Mesothelial cell of epicardium (in vitro differentiated cells): ENCODE measurements around the gene CD99. TPM values are rescaled to one million over a fixed set of nuclear protein-coding genes. Genes with fewer than 3 reads are reported as not detected.

Source experiments
- DNase-seq, 2 experiments: peaks; one replicate each; pipeline ENCODE4 v3.0.0; 2021; ENCODE audit warnings: low spot score in 2 of 2; ENCODE audit not compliant: unreplicated experiment in 2 of 2
- H3K27ac Mint-ChIP-seq: 2 replicates; pipeline ENCODE4 v1.8.0; 2021; ENCODE audit warnings: mixed read lengths
- H3K27me3 Mint-ChIP-seq: 2 replicates; pipeline ENCODE4 v1.8.0; 2021; ENCODE audit warnings: low read depth, mixed read lengths
- H3K36me3 Mint-ChIP-seq: 2 replicates; pipeline ENCODE4 v1.8.0; 2021; ENCODE audit warnings: mixed read lengths
- H3K4me1 Mint-ChIP-seq: 2 replicates; pipeline ENCODE4 v1.8.0; 2021; ENCODE audit warnings: mixed read lengths
- H3K4me3 Mint-ChIP-seq: 2 replicates; pipeline ENCODE4 v1.8.0; 2021; ENCODE audit warnings: mild to moderate bottlenecking, moderate library complexity, mixed read lengths
- H3K9me3 Mint-ChIP-seq: 2 replicates; pipeline ENCODE4 v1.8.0; 2021; ENCODE audit warnings: mixed read lengths
- total RNA-seq: library from RNA; stranded (reverse); gene quantifications from 3 replicates; pipeline ENCODE4 v1.2.1, GENCODE V29; 2021
- TF ChIP-seq, protein P1 (sequence below): fragments of 200-600 bp; sonication (generic); IDR thresholded peaks from one replicate; pipeline ENCODE4 v1.5.0; 2021; ENCODE audit warnings: antibody characterized with exemption; ENCODE audit not compliant: unreplicated experiment

CD99 gene
- total RNA-seq, 1 donor from 2014 or later: 244 TPM

GRCh38 chrX:2714551-2714950, 23.5 kb downstream of the CD99 start:
- H3K27ac Mint-ChIP-seq: no peak overlapping the region
- H3K4me1 Mint-ChIP-seq: peaks cover 13% of the 10 kb centered on the region
- TF ChIP-seq, protein P1, sequence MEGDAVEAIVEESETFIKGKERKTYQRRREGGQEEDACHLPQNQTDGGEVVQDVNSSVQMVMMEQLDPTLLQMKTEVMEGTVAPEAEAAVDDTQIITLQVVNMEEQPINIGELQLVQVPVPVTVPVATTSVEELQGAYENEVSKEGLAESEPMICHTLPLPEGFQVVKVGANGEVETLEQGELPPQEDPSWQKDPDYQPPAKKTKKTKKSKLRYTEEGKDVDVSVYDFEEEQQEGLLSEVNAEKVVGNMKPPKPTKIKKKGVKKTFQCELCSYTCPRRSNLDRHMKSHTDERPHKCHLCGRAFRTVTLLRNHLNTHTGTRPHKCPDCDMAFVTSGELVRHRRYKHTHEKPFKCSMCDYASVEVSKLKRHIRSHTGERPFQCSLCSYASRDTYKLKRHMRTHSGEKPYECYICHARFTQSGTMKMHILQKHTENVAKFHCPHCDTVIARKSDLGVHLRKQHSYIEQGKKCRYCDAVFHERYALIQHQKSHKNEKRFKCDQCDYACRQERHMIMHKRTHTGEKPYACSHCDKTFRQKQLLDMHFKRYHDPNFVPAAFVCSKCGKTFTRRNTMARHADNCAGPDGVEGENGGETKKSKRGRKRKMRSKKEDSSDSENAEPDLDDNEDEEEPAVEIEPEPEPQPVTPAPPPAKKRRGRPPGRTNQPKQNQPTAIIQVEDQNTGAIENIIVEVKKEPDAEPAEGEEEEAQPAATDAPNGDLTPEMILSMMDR: no peak
- H3K27me3 Mint-ChIP-seq: no peaks in the 10 kb centered on the region
- H3K4me3 Mint-ChIP-seq: no peak overlapping the region
- no peak for DNase-seq
- H3K9me3 Mint-ChIP-seq: no peaks in the 10 kb centered on the region
- H3K36me3 Mint-ChIP-seq: peaks cover 30% of the 10 kb centered on the region

DNA sequence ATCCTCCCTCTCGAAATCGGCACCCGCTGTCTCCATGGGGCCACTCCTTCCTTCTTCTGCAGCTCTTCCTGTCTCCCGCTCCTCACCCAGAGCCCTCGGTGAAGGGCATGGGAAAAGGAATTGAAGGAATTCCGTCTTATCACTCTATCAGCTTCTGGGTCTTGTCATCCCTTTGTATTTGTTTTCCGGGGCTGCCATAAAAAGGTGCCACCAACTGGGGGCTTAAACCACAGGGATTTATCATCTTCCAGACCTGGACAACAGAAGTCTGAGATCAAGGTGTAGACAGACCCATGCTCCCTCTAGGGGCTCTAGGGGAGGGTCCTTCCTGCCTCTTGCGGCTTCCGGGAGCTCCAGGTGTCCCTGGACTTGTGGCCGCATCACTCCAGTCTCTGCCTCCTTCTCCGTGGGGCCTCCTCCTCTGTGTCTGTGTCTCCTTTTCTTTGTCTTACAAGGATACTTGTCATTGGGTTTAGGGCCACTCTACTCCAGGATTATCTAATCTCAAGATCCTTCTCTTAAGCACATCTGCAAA, 24.0 kb downstream of the CD99 start:
- no peaks in the 10 kb centered on the region for H3K9me3 Mint-ChIP-seq
- no peaks in the 10 kb centered on the region for H3K27me3 Mint-ChIP-seq
- TF ChIP-seq, protein P1: no peak
- DNase-seq: no peak
- H3K27ac Mint-ChIP-seq: peak overlapping the region; percentile 10
- no peak overlapping the region for H3K4me3 Mint-ChIP-seq
- peaks cover 7% of the 10 kb centered on the region for H3K4me1 Mint-ChIP-seq
- H3K36me3 Mint-ChIP-seq: peaks cover 36% of the 10 kb centered on the region

DNA sequence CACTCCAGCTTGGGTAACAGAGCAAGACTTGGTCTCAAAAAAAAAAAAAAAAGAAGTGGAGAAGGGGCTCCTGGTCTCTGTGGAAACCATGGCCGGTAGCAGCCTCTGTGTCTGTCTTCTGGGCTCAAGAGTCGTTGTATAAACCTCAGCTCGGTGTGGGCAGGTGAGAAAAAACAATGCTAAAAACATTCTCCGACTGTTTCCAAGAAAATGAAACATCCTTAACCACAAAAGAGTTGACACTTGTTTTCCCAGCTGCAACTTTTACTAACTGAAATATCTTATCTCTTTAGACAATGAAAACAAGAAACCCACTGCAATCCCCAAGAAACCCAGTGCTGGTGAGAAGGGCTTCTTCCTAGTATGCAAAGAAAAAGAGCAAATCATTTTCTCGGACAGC, 26.2 kb downstream of the CD99 start:
- no peak for DNase-seq
- no peaks in the 10 kb centered on the region for H3K27me3 Mint-ChIP-seq
- H3K27ac Mint-ChIP-seq: no peak overlapping the region
- peaks cover 45% of the 10 kb centered on the region for H3K36me3 Mint-ChIP-seq
- H3K9me3 Mint-ChIP-seq: no peaks in the 10 kb centered on the region
- H3K4me1 Mint-ChIP-seq: peaks cover 2% of the 10 kb centered on the region
- H3K4me3 Mint-ChIP-seq: no peak overlapping the region
- TF ChIP-seq, protein P1: no peak

GRCh38 chrX:2718821-2719220, 27.7 kb downstream of the CD99 start:
- TF ChIP-seq, protein P1: no peak
- Mint-ChIP-seq H3K4me3 (no peak overlapping the region), H3K9me3 (no peaks in the 10 kb centered on the region), H3K27ac (no peak overlapping the region), H3K4me1 (peaks cover 2% of the 10 kb centered on the region), H3K27me3 (no peaks in the 10 kb centered on the region), H3K36me3 (peaks cover 59% of the 10 kb centered on the region)
- no peak for DNase-seq

GRCh38 chrX:2719774-2720447, 28.8 kb downstream of the CD99 start:
- TF ChIP-seq, protein P1: no peak
- Mint-ChIP-seq H3K36me3 (peaks cover 58% of the 10 kb centered on the region), H3K4me1 (peaks cover 2% of the 10 kb centered on the region), H3K4me3 (no peak overlapping the region), H3K27ac (no peak overlapping the region), H3K9me3 (no peaks in the 10 kb centered on the region), H3K27me3 (no peaks in the 10 kb centered on the region)
- no peak for DNase-seq
